DMS 273 treated with DMSO at 0.1 percent for 48 hours (cell line): ENCODE results near the gene NHLH2.

Experiments
- DNase-seq: peaks from one replicate; lab custom pipeline; 2025; lab: John Stamatoyannopoulos, UW

NHLH2 gene

DNA sequence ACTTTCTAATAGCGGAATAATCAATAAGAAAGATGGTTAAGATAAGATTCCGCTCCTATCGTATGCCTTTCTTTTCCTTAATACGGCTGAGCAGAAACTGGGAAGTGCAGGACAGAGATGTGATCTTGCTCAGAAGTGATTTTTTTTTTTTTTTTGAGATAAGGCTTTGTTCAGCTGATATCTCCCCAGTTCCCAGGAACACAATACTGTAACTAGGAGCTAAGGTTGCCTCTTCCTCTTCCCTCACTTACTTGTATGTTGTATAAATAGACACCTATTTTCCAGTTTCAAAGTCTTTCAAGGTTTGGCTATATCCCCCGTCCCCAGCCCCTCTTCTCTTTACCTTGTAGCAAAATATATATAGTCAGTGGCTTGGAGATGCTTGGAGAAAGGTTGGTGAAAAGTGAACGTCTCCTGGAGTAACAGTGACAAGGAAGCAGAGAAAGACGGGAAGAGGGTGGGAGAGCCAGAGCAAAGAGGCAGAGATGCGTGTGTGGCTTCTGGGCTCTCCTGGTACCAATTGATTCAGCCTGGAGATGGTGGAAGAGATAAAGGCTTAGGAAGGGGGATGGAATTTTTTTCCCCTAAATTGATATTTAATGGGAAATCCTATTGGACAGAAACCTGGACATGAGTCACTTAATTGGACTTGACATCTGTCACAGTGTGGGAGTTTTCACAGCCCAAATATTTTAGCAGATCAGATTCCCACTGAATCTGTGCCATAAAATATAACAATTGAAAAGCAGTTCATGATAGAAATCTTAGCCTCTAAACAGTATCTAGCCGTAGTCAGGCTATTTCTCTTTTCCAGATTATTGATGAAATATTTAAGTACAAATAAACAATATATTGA lies at the start of gene NHLH2:
Gene NHLH2, minus strand, starts transcription at position 522 of the 856 bp plus-strand sequence. CDS start 2,754 bp downstream, outside the sequence.
- peak; percentile 89 for DNase-seq

DNA sequence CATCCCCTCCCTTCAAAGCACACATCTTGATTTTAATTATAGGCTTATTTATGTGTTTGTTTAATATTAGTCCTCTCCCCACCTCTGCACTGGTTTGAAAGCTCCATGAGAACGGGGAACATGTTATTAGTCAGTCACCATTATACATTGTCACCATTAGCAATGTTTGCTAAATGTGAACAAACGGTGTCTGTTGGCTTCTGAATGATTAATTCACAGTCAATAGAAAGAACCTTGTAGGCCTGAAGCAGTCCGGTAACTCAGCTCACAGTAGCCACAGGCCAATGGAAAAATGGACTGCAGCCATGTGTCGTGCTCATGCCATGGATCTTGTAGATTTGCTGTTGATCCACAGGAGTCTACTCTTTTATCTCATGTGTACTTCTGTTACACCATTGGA lies 49.7 kb upstream of the NHLH2 start:
- DNase-seq, result no peak

DNA sequence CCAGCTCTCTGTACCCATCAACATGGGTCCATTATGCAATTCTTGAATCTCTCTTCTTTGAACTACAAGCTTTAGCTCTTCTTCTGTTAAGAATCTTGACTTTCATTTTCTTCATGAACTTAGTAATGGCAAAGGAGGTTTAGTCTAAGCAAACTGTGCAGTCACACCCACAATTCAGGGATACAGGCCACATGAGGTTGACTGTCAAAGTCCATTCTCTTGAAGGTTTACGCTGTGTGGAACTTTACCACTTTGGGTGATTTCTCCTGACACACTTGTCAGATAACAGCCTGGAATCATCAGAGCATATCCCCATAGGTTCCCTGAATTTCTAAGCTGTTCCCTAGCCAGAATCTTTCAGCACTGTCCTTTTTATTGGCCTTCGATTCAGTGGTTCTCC lies 48.0 kb upstream of the NHLH2 start:
- DNase-seq, result no peak

DNA sequence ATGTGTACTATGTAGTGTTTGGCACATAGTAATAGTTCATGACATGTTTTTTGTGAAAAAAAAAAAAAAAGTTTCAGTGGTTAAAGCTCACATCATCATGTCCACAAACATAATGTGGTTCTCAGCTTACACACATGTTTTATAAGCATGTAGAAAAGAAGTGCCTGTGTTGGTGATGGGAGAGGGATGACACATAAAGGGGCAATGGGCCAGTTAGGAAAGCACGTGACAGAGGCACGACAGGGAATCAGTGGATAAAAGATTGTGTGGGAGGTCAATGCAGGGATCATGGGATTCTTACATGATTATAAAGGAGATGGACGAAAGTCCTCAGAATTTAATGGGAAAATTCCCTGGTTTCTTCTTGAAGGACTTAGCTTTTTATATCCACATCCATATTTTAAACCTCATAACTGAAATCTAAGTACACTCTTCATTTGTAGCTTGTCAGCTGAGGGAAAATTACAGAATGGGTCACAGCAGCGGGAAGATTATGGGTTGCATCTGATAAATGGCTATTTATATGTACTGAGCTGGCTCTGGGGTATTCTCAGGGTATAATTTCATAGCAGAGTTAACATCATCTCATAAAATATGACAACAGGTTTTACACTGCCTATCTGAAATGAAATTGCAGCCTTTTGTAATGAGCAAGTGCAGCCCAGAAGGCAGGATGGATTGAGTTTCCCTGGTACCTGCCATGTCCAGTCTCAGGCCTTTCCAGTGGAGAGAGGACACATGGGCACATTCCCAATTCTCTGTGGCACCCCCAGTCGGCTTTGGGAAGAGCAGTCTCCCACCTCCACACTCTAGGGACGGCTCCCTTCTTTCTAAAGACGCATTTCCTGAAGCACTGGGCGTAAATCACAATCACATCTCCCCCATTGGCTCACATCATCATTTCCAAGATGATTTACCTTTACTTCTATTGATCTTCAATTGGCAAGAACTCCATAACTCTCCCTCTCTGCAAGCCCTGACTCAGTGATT lies 42.3 kb upstream of the NHLH2 start:
- DNase-seq, result no peak

DNA sequence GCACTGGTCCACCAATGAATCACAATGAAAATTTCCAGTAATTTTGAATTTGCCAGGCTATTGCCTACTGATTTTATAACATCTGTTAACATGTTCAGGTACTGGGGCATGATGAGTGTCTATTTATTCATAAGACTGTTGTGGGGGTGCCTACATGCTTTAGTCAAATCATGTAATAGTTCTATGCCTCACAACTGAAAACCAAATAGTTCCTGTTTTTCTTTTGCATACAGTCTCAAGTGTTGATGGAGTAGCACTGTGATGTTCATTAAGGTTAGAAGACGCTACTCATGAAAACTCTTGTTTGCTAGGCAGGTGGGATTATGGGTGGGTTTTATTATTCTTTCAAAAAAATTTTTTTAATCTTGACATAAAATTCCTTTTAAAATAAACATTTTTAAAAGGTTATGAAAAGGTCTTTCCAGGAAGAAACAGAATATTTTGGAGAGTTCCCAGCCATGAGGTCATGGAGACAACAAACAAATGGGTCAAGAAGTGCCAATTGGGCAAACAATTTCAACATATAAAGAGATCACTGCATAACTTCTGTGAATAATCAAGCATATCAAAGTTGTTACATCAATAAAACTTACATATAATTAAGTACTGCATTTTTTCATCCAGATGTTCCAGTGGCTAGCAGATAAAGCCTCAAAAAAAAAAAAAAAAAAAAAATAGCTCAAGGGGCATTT lies 40.2 kb upstream of the NHLH2 start:
- DNase-seq, result no peak

DNA sequence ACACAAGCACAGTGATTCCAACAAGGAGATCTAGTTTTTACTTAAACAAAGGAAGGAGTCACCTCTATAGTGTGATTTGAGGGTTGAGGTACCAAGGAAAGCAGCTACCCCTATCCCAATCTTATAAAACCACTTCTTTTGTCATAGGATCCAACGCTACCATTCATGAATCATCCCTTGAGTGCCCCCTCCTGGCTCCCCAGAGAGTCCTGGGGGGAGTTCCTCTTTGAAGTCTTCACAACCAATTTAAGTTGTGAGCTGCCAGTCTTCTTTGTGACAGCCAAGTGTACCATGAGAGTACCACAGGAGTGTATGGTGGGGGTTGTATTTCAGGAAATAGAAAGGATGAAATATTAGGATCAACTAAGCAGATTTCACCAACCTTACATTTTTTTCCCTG lies 39.1 kb upstream of the NHLH2 start:
- DNase-seq, result peak; percentile 8

DNA sequence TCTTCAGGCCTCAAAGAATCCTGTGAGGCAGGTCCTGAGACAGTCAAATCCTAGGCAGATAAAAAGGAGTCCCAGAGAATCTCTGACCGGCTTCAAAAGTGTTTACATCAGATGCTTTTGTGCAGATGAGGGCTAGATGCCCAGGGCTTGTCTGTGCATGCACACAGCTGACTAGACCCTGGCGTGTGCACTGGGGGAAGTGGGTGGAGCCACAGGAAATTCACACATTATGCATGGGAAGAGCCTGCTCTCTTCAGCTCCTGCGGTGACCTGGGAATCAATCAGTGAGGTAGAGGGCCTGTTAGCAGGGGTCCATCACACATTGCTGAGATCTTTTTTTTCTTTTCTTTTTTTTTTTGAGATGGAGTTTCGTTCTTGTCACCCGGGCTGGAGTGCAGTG lies 36.6 kb upstream of the NHLH2 start:
- DNase-seq, result no peak

DNA sequence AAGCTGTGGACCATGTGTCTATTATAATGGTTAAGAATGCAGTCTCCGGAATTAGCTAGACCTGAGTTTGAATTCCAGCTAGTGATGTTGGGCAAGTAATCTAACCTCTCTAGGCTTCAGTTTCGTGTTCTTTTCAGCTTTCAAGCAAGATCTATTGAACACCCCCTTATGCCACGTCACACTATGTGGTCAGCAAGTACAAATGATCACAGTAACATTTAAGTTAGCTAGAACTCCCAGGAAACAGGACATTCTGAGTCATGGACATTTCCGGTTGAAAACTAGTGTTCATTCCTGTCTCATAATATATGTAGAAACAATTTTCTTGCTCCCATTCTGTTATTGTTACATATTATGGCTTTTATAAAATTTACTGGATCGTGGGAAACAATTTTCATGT lies 34.0 kb upstream of the NHLH2 start:
- no peak for DNase-seq

DNA sequence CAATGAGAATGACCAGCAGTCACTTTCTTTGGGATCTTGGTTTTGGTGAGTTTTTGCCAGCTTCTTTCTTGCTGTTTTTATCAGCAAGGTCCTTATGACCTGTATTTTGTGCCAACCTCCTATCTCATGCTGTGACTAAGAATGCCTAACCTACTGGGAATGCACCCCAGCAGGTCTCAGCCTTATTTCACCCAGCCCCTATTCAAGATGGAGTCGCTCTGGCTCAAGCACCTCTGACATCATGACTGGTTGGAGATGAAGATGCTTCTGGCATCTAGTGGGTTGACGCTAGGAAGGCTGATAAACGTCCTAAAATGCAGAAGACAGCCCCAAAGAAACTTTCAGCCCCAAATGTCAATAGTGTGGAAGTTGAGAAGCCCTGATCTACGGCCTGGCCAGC lies 33.6 kb upstream of the NHLH2 start:
- DNase-seq, result no peak

DNA sequence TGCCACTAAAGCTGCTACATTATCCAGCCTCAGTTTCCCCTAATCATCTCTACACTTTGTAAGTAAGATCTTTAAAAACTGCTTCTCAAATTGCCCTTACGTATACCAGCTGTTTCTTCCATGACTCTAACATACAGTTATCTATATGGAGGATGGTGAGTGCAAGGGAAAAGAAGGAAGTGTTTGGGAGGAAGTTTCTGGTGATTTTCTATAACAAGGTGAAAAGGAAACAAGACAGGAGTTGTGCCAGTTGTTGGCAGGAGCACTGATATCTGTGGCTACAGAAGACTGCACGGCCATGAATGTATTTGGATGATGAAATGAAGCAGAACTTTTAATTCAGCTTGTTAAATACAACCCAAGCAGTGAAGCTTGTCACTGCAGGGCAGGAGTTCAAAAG lies 32.3 kb upstream of the NHLH2 start:
- no peak for DNase-seq

DNA sequence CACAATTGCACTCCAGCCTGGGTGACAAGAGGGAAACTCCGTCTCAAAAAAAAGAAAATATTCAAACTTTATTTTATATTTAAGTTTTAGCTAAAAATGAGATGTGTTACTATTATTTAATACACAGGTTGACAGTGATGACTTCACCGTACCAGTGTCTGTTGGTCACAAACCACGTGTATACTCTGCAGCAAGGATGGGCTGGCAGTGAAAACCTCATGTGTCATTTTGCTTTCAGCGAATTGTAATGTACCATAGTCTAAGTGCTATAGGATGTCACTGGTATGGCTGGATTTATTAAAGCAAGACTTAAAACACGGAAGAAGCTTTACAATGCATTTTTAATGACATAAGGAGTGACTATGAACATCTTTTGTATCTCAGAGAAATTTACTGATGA lies 28.1 kb upstream of the NHLH2 start:
- no peak for DNase-seq

DNA sequence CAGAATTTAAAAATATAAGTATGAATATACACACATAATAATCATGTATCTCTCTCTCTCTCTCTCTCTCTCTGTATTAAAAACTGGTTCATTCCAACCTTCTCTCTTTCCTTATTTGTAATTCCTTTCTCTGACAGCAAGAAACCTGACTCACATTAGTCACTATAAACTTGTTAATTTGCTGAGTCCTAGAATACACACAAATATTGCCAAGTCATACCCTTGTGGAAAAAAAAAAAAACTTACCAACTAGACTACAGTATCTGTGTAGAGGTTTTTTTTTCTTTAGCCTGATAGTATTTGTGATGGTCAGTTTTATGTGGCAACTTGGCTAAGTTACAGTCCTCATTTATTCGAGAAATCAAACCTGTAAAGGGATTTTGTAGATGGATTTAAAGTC lies 26.3 kb upstream of the NHLH2 start:
- no peak for DNase-seq

DNA sequence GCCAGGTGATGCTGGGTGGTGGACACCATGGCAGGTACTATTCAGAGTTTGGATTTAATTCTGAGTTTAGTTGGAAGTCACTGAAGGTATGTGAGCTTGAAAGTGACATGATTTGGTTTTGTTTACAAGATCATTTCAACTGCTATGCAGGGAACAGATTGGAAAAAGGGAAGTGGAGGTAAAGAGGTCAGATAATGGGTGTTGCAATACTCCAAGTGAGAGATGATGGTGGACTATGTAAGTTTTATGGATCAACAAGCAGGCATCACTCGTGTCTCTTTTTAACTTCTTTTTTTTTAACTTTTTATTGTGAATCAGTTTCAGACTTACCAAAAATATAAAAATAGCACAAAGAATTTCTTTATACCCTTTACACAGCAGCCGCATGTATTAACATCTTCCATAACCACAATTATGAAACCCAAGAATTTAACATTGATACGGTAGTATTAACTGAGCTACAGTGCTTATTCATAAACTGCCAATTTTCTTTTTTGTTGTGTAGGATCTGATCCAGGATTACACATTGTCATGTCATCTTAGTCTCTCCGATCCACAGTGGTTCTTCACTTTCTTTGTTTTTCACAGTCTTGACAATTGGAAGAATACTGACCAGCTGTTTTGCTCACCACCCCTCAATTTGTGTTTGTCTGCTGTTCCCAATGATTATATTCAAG lies 24.9 kb upstream of the NHLH2 start:
- no peak for DNase-seq

DNA sequence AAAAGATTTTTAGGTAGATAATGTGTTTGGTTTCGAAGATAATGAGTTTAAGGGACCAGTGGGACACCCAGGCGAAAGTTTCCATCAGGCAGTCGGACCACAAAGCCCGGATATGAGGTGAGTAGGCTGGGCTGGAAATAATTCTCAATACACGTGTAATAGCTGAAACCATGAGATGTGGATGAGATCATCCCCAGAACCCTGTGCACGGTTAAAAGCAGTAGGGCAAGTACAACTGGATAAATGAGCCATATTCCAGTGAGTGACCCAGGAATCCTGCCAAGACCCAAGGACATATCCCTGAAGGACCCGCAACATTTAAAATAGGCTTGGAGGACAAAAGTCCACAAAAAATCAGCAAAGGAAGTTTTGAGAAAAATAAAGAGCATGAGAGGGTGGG lies 21.5 kb upstream of the NHLH2 start:
- DNase-seq, result no peak

DNA sequence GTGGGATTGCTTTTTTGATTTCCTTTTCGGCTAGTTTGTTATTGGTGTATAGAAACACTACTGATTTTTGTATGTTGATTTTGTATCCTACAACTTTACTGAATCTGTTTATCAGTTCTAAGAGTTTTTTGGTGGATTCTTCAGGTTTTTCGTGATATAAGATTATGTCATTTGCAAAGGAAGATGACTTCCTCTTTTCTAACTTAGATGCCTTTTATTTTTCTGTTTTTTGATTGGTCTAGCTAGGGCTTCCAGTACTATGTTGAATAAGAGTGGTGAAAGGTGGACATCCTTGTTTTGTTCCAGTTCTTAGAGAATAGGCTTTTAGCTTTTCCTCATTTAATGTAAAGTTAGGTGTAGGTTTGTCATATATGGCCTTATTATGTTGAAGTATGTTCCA lies 13.1 kb upstream of the NHLH2 start:
- no peak for DNase-seq

DNA sequence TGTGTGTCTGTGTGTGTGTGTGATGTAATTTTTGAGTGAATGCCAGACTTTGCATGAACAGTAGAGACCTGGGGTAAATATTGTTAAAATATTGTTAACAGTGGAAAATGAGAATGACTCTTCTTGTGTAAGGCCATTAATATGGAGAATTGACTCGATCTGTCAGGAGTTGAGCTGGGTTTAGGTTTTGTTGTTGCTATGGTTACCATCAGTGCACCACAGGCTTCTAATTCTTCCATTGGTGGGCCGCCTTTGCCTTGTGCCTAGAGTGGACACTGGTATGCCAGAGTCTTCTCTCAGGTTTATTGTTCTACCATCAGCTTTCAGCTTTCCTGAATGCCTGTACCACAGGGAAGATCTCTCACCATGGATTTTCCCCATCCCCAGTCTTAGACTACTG lies 10.0 kb upstream of the NHLH2 start:
- no peak for DNase-seq

DNA sequence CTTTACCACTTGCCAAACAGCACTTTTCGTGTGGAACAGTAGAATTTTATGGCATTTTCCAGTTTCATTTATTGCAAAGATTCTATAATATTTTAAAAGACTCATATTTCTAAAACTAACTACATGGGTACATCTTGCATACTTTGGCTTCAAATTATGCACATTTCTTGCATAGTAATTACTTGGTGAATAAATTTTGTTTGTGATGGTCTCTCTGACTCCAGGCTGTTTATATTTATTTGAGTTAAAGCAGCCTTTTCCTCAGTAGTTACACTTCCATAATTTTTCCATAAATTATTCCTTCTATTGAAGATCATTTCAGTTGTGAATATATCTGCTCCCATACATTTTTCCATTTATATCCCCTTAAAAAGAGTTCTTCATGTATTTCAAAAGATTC lies 6.9 kb upstream of the NHLH2 start:
- DNase-seq, result no peak

DNA sequence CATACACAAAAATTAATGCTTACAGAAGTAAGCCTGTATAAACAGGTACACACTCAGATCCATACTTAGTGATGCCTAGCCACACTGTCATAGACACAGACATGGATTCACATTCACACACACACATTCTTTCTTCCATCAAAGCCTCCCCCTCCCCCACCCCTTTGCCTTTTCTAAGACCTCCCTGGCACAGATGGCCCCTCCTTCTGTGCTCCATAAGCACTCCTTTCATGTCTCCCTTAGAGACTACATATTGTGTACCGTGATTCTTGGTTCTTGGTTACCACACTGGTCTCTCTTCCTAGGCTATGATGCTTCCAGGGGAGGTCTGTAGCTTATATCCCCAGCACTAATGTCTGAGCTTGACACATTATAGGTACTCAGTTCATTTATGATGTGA lies 2.0 kb upstream of the NHLH2 start:
- DNase-seq, result no peak

DNA sequence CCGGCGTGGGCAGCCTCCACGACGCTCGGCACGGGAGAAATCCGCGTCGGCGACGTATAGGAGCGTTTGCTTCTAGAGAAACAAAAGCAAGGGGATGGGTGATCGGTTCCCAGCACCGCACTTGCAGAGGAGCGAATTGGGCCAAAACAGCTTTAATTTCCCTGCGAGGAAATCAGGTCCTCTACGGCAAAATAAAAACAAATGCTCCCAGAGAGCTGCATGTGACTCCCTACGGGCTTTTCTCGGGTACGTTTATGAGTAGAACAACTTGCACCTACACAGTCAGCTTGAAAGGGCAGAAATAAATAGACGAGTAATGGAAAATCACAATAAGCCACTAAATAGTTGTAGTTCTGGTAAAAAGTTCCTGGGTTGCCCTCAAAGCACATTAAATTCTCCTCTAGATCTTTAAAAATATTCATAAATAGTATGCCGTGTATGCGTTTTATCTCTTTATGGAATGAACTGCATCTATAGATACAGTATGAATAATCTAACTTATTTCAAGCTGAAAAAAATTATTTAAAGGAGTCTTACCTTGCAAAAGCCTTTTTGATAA lies 1.2 kb downstream of the NHLH2 start:
- peak; percentile 42 for DNase-seq

DNA sequence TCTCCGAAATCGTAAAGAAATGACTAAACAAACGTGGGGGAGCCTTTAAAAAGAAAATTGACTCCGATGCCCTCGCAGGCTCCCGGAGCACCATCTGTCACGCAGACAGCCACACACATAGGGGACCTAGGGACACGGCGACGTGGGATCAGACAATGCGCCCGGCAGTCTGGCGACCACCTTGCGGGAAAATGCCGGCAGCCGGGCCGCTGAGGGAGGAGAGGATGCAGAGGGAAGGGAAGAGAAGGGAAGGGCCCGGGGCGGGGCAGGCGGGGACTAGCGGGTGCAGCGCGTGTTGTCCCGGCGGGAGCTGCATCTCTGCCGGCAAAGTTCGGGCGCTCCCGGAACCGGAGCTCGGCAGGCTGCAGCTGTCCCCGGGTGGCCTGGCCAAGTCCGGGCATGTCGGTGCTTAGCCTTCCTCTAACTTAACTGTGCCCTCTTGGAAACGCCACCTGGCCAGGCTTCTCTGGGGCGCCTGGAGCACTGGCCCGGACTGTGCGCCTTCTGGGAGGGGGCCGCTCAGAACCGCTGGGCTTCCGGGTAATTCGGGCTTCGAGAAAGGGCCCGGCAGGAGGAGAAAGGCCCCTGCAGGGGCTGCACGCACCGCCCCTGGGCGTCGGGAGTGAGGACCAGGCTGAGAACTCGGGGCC lies 1.8 kb downstream of the NHLH2 start:
- peak; percentile 77 for DNase-seq

DNA sequence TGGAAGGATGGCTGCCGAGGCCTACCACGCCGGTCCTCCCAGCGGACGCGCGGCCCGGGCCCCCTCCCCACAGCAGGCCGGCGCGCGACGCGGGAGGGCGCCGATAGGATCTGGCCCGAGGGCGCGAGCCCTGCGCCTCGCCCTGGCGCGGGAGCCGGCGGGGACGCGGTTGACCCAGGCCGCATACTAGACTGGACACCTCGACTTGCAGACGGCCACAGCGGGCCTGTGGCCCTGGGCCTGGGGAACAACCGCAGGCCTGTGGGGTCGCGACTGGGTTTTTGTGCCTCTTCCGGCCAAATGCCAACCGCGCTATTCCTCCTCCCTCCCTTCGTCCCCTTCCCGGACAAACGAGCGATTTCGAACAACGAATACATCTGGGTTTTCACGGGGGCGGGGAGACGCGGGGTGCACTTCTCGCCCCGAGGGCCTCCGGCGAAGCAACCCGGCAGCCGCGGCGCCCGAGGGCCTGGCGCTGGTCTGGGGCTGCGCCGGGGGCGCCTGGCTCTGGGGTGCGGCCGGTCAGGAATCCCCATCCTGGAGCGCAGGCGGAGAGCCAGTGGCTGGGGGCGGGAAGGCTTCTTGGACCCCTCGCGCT lies 2.4 kb downstream of the NHLH2 start:
- no peak for DNase-seq
